Measurements from ENCODE around the gene ARHGEF6. TPM values are rescaled to one million over a fixed set of nuclear protein-coding genes. Genes with fewer than 3 reads are reported as not detected.

The ARHGEF6 gene
- total RNA-seq, 1 donor from 2014 or later = 4.7 TPM

GRCh38 chrX:136623396-136623795, 157.3 kb downstream of the ARHGEF6 start:
- no peaks in the 10 kb centered on the region for H3K36me3 Mint-ChIP-seq (ENCODE audit: low read depth, unreplicated experiment)
- H3K9me3 ChIP-seq (ENCODE audit: insufficient read depth, low read depth, low read length) = no peaks in the 10 kb centered on the region
- TF ChIP-seq EZH2 (IDR thresholded peaks at IDR 0.05; ENCODE audit: insufficient read depth, low read length) (no peak), CTCF (IDR thresholded peaks at IDR 0.05; ENCODE audit: insufficient read depth, low read depth, low read length) (no peak)
- H2AFZ ChIP-seq (ENCODE audit: low read depth, low read length) = no peak overlapping the region
- no peak overlapping the region for H3K4me3 Mint-ChIP-seq (ENCODE audit: unreplicated experiment)
- no peak overlapping the region for H3K9ac ChIP-seq (ENCODE audit: low read length)
- no peaks in the 10 kb centered on the region for H3K27me3 ChIP-seq (ENCODE audit: insufficient read depth, low read length)
- no peak overlapping the region for H3K27ac Mint-ChIP-seq (ENCODE audit: unreplicated experiment)
- H3K9me3 Mint-ChIP-seq (ENCODE audit: unreplicated experiment) = no peaks in the 10 kb centered on the region
- peaks cover 2% of the 10 kb centered on the region for H3K4me1 Mint-ChIP-seq (ENCODE audit: low read depth, unreplicated experiment)
- H4K20me1 ChIP-seq (ENCODE audit: insufficient read depth, low read length) = no peaks in the 10 kb centered on the region
- H3K4me2 ChIP-seq (ENCODE audit: low read length) = no peak overlapping the region
- no peaks in the 10 kb centered on the region for H3K27me3 Mint-ChIP-seq (ENCODE audit: low read depth, unreplicated experiment)
- no peaks in the 10 kb centered on the region for H3K36me3 ChIP-seq (ENCODE audit: insufficient read depth, low read length)
- H3K27ac ChIP-seq (ENCODE audit: low read depth, low read length) = no peak overlapping the region
- H3K4me1 ChIP-seq (ENCODE audit: insufficient read depth, low read length) = no peaks in the 10 kb centered on the region
- DNase-seq (ENCODE audit: low read depth) (no peak), FAIRE-seq (no peak)
- no peaks in the 10 kb centered on the region for H3K79me2 ChIP-seq (ENCODE audit: insufficient read depth, low read length)
- H3K4me3 ChIP-seq (ENCODE audit: insufficient read depth, low read depth, low read length) = no peak overlapping the region

DNA sequence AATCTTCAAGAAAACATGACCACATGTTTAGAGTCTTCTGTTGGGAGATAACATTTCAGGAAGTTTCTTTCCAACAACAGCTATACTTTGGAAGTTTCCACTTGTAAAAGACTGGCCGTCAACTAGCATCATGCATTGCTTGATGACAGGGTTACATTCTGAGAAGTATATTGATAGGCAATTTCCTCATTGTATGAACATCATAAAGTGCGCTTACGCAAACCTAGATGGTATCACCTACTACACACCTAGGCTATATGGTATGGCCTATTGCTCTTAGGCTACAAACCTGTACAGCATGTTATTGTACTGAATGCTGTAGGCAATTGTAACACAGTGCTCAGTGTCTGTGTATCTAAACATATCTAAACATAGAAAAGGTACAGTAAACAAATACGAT, 158.2 kb downstream of the ARHGEF6 start:
- Mint-ChIP-seq H3K27me3 (ENCODE audit: low read depth, unreplicated experiment) (no peaks in the 10 kb centered on the region), H3K36me3 (ENCODE audit: low read depth, unreplicated experiment) (no peaks in the 10 kb centered on the region), H3K4me3 (ENCODE audit: unreplicated experiment) (no peak overlapping the region), H3K9me3 (ENCODE audit: unreplicated experiment) (no peaks in the 10 kb centered on the region), H3K27ac (ENCODE audit: unreplicated experiment) (no peak overlapping the region), H3K4me1 (ENCODE audit: low read depth, unreplicated experiment) (peaks cover 2% of the 10 kb centered on the region)
- Histone ChIP-seq H3K4me3 (ENCODE audit: insufficient read depth, low read depth, low read length) (no peak overlapping the region), H3K9me3 (ENCODE audit: insufficient read depth, low read depth, low read length) (no peaks in the 10 kb centered on the region), H3K27ac (ENCODE audit: low read depth, low read length) (no peak overlapping the region), H3K36me3 (ENCODE audit: insufficient read depth, low read length) (no peaks in the 10 kb centered on the region), H3K4me1 (ENCODE audit: insufficient read depth, low read length) (no peaks in the 10 kb centered on the region), H3K79me2 (ENCODE audit: insufficient read depth, low read length) (no peaks in the 10 kb centered on the region), H3K27me3 (ENCODE audit: insufficient read depth, low read length) (no peaks in the 10 kb centered on the region), H2AFZ (ENCODE audit: low read depth, low read length) (no peak overlapping the region), H3K4me2 (ENCODE audit: low read length) (no peak overlapping the region), H4K20me1 (ENCODE audit: insufficient read depth, low read length) (no peaks in the 10 kb centered on the region), H3K9ac (ENCODE audit: low read length) (no peak overlapping the region)
- FAIRE-seq = peak; percentile 66
- no peak for TF ChIP-seq CTCF (IDR thresholded peaks at IDR 0.05; ENCODE audit: insufficient read depth, low read depth, low read length)
- no peak for TF ChIP-seq EZH2 (IDR thresholded peaks at IDR 0.05; ENCODE audit: insufficient read depth, low read length)
- no peak for DNase-seq (ENCODE audit: low read depth)

GRCh38 chrX:136620780-136621179, 160.0 kb downstream of the ARHGEF6 start:
- Mint-ChIP-seq H3K4me1 (ENCODE audit: low read depth, unreplicated experiment) (peaks cover 2% of the 10 kb centered on the region), H3K27me3 (ENCODE audit: low read depth, unreplicated experiment) (no peaks in the 10 kb centered on the region), H3K4me3 (ENCODE audit: unreplicated experiment) (no peak overlapping the region), H3K36me3 (ENCODE audit: low read depth, unreplicated experiment) (no peaks in the 10 kb centered on the region), H3K27ac (ENCODE audit: unreplicated experiment) (no peak overlapping the region), H3K9me3 (ENCODE audit: unreplicated experiment) (no peaks in the 10 kb centered on the region)
- Histone ChIP-seq H2AFZ (ENCODE audit: low read depth, low read length) (no peak overlapping the region), H3K27me3 (ENCODE audit: insufficient read depth, low read length) (no peaks in the 10 kb centered on the region), H3K9me3 (ENCODE audit: insufficient read depth, low read depth, low read length) (no peaks in the 10 kb centered on the region), H3K4me2 (ENCODE audit: low read length) (no peak overlapping the region), H3K4me1 (ENCODE audit: insufficient read depth, low read length) (no peaks in the 10 kb centered on the region), H3K9ac (ENCODE audit: low read length) (no peak overlapping the region), H3K79me2 (ENCODE audit: insufficient read depth, low read length) (no peaks in the 10 kb centered on the region), H3K4me3 (ENCODE audit: insufficient read depth, low read depth, low read length) (no peak overlapping the region), H4K20me1 (ENCODE audit: insufficient read depth, low read length) (no peaks in the 10 kb centered on the region), H3K36me3 (ENCODE audit: insufficient read depth, low read length) (no peaks in the 10 kb centered on the region), H3K27ac (ENCODE audit: low read depth, low read length) (no peak overlapping the region)
- DNase-seq (ENCODE audit: low read depth) (no peak), FAIRE-seq (peak; percentile 92)
- no peak for TF ChIP-seq EZH2 (IDR thresholded peaks at IDR 0.05; ENCODE audit: insufficient read depth, low read length)
- TF ChIP-seq CTCF (IDR thresholded peaks at IDR 0.05; ENCODE audit: insufficient read depth, low read depth, low read length) = no peak

Data from astrocyte (in vitro differentiated cells and primary cell).